Mucosa of descending colon (tissue), 3 donors: ENCODE measurements around the gene IKZF3. TPM values are rescaled to one million over a fixed set of nuclear protein-coding genes. Genes with fewer than 3 reads are reported as not detected.
"Not testable (repeated sequence)": the region's sequence is repeated elsewhere in the genome, so short reads cannot be mapped to it uniquely, and the experiment has no call there.

Experiments used
- ATAC-seq: fragments of 200-7000 bp; cut with Tn5 transposase; one replicate; pipeline ENCODE4 v1.9.1; 2020; ENCODE audit warnings: mild to moderate bottlenecking, moderate library complexity
- DNase-seq, 3 donors: peaks; one replicate each; pipeline ENCODE4 v3.0.0-alpha.2; 2020
- H3K36me3 ChIP-seq: fragments of 200-600 bp; one replicate; pipeline ENCODE4 v1.8.0; 2021; ENCODE audit warnings: low read depth, mild to moderate bottlenecking
- H3K4me1 ChIP-seq: fragments of 200-600 bp; one replicate; pipeline ENCODE4 v1.8.0; 2021; ENCODE audit warnings: low read depth, mild to moderate bottlenecking
- H3K4me3 ChIP-seq: fragments of 200-600 bp; one replicate; pipeline ENCODE4 v1.8.0; 2021; ENCODE audit warnings: mild to moderate bottlenecking
- H3K9me3 ChIP-seq: fragments of 200-600 bp; one replicate; pipeline ENCODE4 v1.8.0; 2021; ENCODE audit warnings: mild to moderate bottlenecking
- intact Hi-C, 2 donors: fragments of 100-400 bp; cut with DNase I in 1 of 2; cut with micrococcal nuclease in 1 of 2; formaldehyde crosslinking; loops; one replicate each; pipeline versions ENCODE4 v1.11.0 to v1.11.1; 2022; cut with DNase I, micrococcal nuclease
- total RNA-seq, 3 donors: library from RNA; stranded (reverse); fragmentation: NEBNext Ultra II Directional in 2 of 3; extraction: Animal tissue kit (Norgen Biotek cat#: 25700) in 2 of 3; gene quantifications; one replicate each; pipeline versions ENCODE4 v1.2.1 to v1.2.4, GENCODE V29; 2021 to 2023
- TF ChIP-seq, protein P1 (sequence below): fragments of 200-600 bp; IDR thresholded peaks from one replicate; pipeline ENCODE4 v1.8.0; 2022; ENCODE audit warnings: antibody characterized with exemption, mild to moderate bottlenecking
- donor health status: DM: no; HTN: no; CAD: no; lungs with moderate emphysema.
- donor health status: DM: no; HTN: no; CAD: no.
- donor health status: DM: no; HTN: yes; CAD: no.

Gene IKZF3
- total RNA-seq, 3 donors from 2014 or later, result 3.5 to 5.3 (median 4.6) TPM

DNA sequence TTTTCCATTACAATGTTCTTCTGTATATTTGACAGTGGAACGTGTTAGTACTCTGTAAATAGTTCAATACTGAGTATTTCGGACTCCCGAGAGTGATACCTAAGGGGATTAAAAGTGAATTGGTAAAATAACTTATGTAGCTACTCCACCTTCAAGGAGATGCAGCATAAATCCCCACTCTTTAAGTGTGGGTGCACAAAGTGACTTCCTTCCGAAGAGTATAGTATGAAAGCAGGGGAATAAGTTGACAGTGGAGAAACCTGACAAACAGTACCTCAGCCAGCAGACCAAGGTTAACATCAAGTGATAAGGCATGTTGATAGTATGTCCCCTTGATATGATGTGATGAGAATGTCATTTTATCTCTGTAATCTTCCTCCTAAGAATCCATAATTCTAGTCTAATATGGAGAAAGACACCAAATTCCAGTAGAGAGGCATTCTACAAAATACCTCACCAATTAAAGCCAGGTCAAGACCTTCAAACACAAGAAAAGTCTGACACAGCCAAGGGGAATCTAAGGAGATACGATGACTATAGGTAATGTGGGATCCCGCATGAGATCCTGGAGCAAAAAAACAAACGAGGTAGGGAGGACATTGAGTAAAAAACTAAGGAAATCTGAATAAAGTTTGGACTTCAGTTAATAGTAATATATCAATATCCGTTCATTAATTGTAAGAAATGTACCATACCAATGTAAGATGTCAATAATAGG lies 2.1 kb upstream of the IKZF3 start:
- intact Hi-C loops, result loop anchor here in 1 of 2 donors (10.0 kb wide), 1 partner anchor 91 kb away; no protein-coding TSS in a partner anchor
- H3K9me3 ChIP-seq, result no peaks in the 10 kb centered on the region
- no peak overlapping the region for H3K4me3 ChIP-seq
- DNase-seq (no peak), ATAC-seq (no peak)
- no peaks in the 10 kb centered on the region for H3K4me1 ChIP-seq
- H3K36me3 ChIP-seq, result no peaks in the 10 kb centered on the region
- TF ChIP-seq, protein P1, sequence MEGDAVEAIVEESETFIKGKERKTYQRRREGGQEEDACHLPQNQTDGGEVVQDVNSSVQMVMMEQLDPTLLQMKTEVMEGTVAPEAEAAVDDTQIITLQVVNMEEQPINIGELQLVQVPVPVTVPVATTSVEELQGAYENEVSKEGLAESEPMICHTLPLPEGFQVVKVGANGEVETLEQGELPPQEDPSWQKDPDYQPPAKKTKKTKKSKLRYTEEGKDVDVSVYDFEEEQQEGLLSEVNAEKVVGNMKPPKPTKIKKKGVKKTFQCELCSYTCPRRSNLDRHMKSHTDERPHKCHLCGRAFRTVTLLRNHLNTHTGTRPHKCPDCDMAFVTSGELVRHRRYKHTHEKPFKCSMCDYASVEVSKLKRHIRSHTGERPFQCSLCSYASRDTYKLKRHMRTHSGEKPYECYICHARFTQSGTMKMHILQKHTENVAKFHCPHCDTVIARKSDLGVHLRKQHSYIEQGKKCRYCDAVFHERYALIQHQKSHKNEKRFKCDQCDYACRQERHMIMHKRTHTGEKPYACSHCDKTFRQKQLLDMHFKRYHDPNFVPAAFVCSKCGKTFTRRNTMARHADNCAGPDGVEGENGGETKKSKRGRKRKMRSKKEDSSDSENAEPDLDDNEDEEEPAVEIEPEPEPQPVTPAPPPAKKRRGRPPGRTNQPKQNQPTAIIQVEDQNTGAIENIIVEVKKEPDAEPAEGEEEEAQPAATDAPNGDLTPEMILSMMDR, result no peak

- H3K4me1 ChIP-seq, result no peaks in the 10 kb centered on the region
- DNase-seq, result no peak
- TF ChIP-seq, protein P1, result no peak
- no peak overlapping the region for H3K4me3 ChIP-seq
- no peaks in the 10 kb centered on the region for H3K9me3 ChIP-seq
- intact Hi-C loops, result loop anchor here in 1 of 2 donors (10.0 kb wide), 1 partner anchor 89 kb away; no protein-coding TSS in a partner anchor
- ATAC-seq, result no peak
- H3K36me3 ChIP-seq, result no peaks in the 10 kb centered on the region
These were observed 731 bp downstream of the IKZF3 start for GRCh38 chr17:39863244-39863917.

GRCh38 chr17:39861235-39861634 lies 2.9 kb downstream of the IKZF3 start:
- DNase-seq, result no peak
- no peaks in the 10 kb centered on the region for H3K4me1 ChIP-seq
- no peaks in the 10 kb centered on the region for H3K36me3 ChIP-seq
- no peak for ATAC-seq
- no peak overlapping the region for H3K4me3 ChIP-seq
- TF ChIP-seq, protein P1, result no peak
- intact Hi-C loops, result loop anchor here in 1 of 2 donors (10.0 kb wide), 1 partner anchor 86 kb away; no protein-coding TSS in a partner anchor
- H3K9me3 ChIP-seq, result no peaks in the 10 kb centered on the region

DNA sequence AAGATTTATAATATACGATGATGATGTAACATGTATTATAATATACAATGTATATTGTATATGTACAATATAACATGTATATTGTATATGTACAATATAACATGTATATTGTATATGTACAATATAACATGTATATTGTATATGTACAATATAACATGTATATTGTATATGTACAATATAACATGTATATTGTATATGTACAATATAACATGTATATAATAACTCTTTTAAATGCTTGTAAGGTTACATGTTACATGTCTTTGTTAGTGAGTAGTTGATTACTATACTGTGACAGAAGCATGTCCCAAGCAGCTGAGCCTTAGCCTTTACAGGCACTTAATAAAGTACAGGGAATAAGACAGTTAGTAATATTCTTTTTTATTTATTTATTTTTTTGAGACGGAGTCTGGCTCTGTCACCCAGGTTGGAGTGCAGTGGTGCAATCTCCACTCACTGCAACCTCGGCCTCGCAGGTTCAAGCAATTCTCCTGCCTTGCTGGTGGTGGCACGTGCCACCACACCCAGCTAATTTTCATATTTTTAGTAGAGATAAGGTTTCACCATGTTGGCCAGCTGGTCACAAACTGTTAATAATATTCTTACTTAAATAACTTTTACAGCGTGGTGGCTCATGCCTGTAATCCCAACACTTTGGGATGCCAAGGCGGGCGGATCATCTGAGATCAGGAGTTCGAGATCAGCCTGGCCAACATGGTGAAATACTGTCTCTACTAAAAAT lies 8.0 kb downstream of the IKZF3 start:
- H3K4me1 ChIP-seq, ATAC-seq, H3K36me3 ChIP-seq, H3K9me3 ChIP-seq, H3K4me3 ChIP-seq, intact Hi-C loops, DNase-seq: not testable (repeated sequence)

GRCh38 chr17:39854909-39855308 lies 9.2 kb downstream of the IKZF3 start:
- Histone ChIP-seq H3K9me3 (no peaks in the 10 kb centered on the region), H3K36me3 (no peaks in the 10 kb centered on the region), H3K4me3 (no peak overlapping the region), H3K4me1 (no peaks in the 10 kb centered on the region)
- no peak for ATAC-seq
- intact Hi-C loops, result no loop called here
- TF ChIP-seq, protein P1, result no peak
- DNase-seq, result no peak
